HG02884 (cell line): Measurements from ENCODE around the gene DLGAP4.

Experiments
- ATAC-seq: cut with Tn5 transposase; IDR thresholded peaks from one replicate; pipeline ENCODE4 v1.9.1; 2021; ENCODE audit warnings: mild to moderate bottlenecking, moderate library complexity; ENCODE audit not compliant: unreplicated experiment

DLGAP4 gene

DNA sequence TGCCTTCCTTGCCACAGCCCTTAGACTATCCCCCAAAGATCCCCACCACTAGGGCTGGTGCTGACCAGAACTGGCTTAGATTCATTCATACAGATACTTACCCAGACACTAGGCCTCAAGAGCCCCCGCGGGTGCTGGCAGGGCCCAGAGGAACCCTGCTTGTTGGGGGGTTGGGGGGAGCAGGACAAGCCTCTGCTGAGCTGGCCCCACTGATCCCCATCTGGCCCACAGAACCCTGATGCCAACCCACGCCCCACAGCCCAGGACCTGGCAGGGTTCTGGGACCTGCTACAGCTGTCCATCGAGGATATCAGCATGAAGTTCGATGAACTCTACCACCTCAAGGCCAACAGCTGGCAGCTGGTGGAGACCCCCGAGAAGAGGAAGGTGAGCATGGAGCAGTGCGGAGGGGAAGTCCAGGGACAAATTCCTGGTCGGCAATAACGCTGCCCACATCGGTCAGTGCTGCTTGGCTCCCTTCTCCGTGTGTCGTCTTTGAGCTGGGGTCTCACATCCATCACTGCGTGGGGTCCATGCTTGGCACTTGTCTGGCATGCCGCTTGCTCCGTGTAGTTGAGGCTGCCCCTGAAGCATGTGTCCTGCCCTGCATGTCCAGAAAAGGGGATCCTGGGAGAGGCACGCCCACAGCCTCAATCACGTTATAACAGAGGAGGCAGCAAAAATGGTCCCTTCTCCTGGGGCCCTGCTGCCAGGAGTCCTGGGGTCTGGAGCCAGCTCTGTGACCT, 219.7 kb downstream of the DLGAP4 start:
- ATAC-seq = no peak

DNA sequence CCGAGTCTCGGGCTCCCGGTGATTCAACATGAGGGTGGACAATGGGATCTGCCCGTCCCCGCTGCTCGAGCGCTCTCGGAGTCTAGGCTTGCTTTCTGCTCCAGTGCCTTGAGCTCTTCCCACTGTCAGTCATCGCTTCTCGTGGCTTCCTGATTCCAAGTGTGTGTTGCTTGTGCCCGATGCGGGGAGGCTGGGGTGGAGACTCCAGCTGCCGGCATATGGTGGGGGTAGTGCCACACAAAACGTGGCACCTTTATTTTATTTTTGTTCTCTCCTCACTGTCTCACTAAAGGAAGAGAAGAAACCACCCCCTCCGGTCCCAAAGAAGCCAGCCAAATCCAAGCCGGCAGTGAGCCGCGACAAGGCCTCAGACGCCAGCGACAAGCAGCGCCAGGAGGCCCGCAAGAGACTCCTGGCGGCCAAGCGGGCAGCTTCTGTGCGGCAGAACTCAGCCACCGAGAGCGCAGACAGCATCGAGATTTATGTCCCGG, 220.4 kb downstream of the DLGAP4 start:
- ATAC-seq = no peak

DNA sequence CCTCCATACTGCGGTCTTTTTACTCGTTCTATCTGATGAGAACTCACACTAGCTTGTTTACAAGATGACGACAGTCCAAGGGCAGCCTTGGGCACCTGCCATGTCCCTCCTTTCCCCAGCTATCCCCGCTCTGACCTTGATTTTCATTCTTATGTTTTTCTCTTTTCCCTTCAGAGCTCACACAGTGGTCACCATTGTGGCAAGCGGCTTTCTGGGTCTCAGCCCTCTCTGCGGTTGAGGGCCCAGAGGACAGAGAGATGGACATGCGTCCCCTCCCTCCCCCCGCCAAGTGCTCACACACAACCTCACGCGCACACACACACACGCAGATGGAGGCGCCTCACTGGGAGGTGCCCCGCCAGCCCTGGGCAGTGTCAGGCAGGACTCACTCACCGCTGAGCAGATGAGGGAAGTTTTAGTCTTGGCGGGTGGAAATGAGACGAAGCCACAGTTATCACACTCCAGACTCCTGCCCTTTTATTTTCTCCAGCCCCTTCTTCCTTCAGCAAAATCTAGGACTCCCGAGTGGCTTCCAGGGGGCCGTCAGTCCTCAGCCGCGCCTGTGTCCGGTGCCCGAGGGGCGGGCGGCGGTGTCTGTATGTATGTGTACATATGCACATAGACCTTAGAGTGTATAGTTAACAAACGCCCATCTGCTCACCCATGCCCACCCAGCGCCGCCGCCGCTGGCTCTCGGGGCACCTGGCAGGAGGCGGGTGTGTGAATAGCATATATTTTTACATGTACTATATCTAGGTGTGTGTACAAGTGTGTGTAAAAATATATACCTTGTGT, 221.4 kb downstream of the DLGAP4 start:
- no peak for ATAC-seq

DNA sequence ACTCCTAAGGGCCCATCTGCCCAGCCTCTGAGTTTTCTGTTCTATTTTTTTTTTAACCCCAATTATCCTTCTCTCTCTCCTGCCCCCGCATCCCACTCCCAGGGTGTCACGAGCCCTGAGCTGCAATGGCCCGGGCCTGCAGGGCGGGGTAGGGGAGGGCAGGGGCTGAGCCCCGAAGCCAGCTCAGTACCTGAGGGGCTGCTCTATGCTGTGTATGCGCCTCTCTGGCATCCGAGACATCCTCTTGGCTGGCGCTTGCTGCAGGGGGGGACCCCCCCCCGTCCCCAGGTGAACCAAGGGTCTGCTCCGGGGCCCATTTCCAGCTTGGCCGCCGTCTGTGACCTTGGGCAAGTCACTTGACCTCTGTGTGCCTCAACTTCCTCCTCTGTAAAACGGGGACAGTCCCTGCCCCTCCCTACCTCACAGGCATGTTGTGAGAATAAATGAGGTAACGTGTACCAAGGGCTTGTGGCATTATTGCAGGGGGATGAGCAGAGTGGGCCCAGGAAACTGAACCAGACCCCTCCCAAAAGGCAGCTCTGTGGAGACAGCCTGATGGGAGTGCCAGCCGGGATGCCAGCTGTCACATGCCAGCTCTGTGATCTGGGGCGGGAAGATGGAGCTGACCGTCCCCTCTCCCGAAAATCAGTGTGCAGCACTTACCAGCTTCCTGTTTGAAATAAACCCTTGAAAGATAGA, 222.2 kb downstream of the DLGAP4 start:
- no peak for ATAC-seq

DNA sequence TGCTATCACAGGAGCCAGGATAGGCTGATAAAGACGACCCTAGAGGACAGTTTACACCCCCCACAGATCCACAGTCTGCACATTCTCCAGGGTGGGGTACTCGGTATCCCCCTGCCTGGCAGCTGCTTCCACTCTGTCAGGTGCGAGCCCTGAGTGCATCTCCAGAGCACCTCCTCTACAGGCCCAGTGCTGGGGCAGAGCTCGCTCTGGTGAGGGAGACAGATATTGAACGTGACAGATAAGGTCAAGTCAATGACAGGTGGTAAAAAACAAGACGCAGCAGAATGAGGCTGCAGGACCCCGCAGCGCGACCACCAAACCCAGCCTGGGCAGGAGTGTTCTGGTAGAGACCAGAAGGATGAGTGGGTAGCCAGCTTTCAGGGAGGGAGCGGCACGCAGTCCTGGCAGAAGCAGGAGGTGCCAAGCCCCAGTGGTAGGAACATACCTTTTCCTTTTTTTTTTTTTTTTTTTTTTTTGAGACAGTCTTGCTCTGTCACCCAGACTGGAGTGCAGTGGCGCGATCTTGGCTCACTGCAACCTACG, 222.8 kb downstream of the DLGAP4 start:
- no peak for ATAC-seq

DNA sequence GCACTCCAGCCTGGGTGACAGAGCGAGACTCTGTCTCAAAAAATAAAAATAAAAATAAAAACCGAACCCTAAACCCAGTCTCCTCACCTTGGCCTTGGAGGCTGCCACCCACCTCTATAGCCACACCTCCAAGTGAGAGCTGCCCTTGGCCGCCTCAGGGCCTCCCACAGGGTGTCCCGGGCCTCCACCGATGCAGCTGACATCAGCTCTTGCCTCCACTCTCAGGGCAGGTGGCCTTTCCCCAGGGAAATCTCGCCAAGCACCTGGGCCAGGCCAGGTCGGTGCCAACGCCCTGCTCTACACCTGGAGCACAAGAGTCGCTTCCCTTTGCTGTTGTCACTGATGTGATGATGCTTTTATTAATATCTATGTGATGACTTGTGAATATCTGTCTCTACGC, 226.2 kb downstream of the DLGAP4 start:
- ATAC-seq = no peak

DNA sequence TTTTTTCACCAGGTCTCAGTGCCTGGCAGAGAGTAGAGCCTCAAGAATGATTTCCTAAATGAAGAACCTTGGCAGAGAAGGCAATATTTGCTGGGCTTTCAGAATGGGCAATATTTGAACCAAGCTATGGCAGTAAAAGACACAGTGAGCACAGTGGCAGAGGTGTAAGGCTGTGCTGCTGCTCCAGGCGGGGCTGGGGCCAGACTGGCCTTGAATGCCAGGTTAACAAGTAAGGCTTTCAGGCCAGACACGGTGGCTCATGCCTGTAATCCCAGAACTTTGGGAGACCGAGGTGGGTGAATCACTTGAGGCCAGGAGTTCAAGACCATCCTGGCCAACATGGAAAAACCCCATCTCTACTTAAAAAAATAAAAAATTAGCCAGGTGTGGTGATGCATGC, 226.7 kb downstream of the DLGAP4 start:
- ATAC-seq = no peak

DNA sequence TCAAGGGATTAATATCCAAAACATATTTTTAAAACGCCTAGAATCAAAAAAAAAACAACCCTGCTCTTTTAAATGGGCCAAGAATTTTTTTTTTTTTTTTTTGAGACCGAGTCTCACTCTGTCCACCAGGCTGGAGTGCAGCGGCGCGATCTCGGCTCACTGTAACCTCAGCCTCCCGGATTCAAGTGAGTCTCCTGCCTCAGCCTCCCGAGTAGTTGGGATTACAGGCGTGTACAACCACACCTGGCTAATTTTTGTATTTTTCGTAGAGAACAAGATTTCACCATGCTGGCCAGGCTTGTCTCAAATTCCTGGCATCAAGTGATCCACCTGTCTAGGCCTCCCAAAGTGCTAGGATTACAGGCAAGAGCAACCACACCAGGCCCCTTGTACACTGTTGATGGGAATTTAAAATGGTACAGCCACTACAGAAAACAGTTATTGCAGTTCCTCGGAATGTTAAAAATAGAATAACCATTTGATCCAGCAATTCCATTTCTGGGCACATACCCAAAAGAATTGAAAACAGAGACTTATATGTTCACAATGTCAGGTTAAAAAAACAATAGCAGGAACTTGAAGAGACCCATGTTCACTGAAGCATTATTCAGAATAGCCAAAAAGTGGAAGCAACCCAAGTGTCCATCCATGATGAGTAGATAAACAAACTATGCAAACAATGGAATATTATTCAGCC, 232.0 kb downstream of the DLGAP4 start:
- ATAC-seq = no peak

DNA sequence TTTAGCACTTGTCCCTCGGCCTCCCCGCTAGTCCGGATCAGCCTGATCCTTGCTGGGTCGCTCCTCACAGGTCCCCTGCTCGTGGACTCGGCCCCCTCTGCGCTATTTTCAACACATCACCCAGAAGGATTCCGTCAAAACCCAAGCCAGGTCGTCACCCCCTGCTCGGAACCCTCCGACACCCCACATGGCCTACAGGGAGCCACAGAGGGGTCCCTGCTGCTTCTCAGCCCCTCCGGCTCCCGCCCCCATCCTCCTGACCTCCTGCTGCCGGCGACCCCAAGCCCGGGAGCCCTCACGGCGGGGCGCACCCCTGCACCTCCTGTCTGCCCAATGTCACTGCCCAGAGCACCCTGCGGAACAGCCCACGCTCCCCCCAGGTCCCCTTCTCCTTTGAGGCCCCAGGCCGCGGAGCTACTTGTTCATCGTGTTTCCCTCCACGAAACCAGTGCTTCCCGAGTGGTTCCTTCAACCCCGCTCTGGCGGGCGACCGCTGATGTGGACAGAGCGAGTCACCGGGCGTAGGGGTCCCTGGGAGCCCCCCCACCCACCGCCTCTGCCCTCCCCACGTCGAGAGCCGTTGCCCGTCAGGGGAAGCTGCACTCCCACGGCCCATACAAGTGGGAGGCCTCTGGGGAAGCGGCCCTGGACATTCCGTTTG, 234.5 kb downstream of the DLGAP4 start:
- no peak for ATAC-seq

DNA sequence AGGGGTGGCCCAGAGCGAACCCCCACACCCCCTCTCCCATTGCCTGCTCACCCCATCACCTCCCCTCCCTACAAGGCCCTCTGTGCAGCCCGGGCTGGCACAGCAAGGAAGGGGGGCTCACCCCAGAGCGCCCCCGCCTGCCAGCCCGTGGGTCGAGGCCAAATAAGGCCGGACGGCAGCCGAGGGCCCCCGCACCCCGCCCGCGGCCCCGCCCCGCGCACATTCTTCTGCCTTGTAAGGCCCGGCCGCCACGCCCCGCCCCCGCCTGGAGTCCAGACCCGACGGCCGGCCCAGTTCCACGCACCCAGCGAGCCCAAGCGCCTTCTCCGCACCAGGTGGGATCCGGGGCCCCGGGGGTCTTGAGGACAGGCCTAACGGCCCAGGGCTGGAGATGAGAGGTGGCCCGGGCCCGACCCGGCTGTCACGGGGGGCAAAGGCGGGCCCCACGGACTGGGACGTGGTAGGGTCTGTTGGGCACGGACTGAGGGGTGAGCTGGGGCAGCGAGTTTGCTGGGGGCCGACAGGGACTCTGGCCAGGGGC, 235.2 kb downstream of the DLGAP4 start, which contains the start of gene MYL9:
Gene MYL9 (plus strand): TSS at position 293 of the 541 bp plus-strand sequence. CDS start 3,366 bp downstream, outside the sequence.
- no peak for ATAC-seq

DNA sequence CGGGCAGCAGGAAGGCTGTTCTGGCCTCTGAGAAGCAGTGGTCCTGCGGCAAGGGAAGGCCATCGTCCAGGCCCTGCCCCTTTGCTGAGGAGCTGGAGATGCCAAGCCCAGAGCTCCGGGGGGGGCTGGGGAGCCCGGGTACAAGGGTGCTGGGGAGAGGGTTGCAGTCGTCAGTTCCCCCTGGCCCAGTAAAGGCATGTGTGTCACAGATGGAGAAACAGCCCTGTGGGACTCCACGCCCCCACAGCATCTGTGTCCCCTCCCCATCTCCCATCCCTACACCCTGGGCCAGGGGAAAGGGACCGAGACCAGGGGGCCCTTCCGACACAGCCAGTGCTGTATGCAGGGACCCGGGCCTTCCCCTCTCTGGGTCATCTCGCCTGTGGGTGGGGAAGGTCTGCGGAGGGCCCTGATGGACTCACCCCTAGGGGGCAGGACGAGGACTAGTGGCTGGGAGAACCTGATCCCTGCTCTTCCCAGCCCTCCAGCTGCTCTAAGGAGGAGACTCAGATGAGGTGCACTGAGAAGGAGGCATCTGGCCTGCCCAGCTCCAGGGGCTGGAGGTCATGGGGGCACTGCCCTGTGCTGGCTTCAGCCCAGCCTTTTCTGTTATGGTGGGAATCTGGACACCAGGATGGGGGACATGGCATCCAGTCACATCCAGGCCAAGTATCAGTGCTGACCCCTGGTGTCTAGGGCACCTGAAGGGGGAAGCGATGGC, 235.8 kb downstream of the DLGAP4 start:
- ATAC-seq = no peak

DNA sequence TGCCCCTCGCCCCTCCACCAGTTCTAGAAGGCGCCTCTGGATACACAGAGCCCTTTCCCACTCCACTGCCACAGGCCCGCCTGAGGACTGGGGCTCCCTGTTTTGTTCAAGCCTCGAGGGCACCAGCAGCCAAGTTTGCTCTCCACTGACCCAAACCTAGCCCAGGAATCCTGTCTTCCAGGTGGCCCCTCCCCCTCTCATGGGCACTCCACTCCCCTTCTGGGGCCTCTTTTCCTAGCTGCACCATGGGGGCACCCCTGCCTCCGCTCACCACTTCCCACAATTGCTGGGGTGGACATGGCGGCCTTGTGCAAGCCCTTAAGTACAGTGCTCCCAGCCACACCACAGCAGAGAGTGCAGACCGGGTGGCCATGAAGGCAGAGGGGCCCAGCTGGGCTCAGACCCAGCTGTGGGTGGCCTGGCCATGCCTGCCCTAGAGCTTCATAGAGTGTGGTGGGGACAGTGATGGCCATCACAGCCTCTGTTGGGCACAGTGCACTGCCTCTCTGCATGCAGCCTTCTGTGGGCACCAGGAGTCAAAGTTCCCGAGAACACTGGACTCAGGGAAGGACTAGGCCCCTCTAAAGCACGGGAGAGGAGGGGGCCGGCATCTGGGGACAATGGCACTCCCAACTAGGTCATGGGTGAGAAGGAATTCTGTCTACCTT, 236.5 kb downstream of the DLGAP4 start:
- ATAC-seq = no peak

DNA sequence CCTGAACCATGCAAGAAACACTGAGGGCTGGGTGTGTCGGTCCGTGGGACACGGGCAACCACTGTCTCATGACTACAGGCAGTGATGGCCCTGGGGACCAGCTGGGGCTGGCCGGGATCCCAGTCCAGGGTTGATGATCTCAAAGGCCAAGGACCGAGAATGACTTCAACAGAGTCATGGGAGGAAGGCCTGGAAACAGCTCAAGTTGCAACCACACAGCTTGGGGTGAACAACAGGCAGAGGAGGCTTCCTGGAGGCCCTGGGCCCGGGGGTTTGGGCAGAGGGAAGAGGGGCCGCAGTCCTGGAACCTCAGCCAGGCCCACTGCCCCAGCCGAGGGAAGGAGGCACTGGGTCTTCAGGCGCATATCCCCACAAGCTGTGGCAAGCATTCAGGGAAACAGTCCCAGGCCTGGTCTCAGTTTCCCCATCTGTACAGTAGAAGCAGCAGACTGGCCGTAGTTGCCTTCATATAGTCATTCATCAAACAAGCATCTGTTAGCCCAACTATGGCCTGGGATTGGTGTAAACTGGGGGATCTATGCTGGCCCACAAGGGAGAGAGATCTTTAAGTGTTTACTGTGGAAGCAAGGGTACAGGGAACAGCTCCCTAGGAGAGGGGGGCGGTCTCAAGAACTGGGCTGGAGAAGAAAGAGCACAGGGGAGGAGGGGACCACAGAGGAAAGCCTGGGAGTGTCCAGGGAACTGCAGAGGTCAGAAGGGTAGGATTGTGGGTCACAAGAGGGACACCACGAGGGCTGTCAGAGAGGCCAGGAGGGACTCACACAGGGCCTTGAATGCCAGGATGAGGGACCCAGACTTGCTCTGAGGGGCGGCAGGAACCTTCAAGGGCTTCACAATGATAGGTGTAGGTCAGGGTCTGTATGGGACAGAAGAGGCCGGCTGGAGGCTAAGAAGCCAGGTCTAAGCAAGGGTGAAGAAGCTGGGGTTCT, 237.3 kb downstream of the DLGAP4 start:
- no peak for ATAC-seq

DNA sequence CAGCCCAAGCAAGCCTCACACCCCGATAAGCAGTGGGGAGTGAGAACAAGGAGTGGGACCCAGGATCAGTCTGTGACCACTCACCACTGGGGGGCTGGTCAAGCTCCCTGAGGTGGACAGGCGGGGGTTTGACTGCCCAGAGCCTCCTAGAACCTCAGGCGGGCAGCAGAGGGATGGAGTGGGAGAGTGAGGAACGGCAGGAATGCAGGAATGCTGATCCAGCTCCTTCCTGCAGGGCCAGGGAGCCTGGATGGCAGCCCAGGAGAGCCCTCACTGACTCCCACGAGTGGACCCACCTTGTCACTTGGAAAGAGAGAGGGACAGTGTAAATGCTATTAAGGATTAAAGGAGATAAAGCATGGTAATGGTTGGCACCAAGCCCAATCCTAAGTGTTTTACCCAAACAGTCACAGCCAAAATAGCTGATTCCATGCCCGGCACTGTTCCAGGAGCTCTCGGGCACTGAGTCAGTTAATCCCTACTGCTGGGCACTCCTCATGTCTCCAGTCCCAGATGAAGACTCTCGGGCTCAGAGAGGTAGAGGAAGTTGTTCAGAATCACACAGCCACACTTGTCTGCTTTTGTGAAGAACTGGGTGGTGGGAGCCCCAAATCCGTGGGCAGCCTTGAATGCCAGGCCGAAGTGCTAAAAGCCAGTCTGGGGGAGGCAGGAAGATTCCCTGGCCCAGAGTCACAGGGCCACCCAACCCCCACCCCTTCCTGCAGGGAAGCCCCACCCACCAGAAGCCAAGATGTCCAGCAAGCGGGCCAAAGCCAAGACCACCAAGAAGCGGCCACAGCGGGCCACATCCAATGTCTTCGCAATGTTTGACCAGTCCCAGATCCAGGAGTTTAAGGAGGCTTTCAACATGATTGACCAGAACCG, 238.2 kb downstream of the DLGAP4 start:
- ATAC-seq = no peak

DNA sequence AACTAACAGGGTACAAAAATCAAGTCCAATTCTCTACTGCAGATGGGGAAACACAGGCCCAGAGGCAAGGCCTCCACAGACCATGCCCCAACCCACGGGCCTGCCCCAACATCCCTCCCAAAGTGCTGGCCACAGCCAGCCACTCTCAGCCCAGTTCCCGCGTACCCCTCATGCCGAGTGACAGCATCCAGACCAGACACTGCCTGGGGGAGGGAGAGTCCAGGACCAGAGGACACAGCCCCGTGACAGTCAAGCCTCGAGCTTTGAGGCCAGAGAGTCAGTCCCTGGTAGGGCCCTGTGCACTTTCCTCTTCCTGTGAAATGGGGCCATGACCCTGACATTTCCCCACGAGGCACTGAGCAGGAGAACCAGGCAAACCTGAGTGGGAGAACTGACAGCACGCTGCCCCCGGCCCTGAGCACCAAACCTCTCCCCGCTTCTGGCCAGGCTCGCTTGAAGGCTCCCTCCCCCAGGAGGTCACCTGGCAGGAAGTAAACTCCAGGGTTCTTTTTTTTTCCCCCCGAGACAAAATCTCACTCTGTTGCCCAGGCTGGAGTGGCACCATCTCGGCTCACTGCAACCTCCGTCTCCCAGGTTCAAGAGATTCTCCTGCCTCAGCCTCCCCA, 240.1 kb downstream of the DLGAP4 start:
- ATAC-seq = no peak
